GM19324 (cell line): ENCODE results near the gene NDUFA11.
"Not testable (repeated sequence)": the region's sequence is repeated elsewhere in the genome, so short reads cannot be mapped to it uniquely, and the experiment has no call there.

Experiments used
- ATAC-seq: cut with Tn5 transposase; IDR thresholded peaks from one replicate; pipeline ENCODE4 v1.9.1; 2021; ENCODE audit warnings: mild to moderate bottlenecking, moderate library complexity; ENCODE audit not compliant: unreplicated experiment, low FRiP score

NDUFA11 gene

GRCh38 chr19:5864725-5865486 lies 38.7 kb downstream of the NDUFA11 start:
- no peak for ATAC-seq

GRCh38 chr19:5864013-5864720 lies 39.4 kb downstream of the NDUFA11 start:
- ATAC-seq, result no peak

- ATAC-seq, result no peak
Measured at GRCh38 chr19:5863030-5863665, 40.4 kb downstream of the NDUFA11 start.

GRCh38 chr19:5857203-5858081 lies 46.1 kb downstream of the NDUFA11 start:
- ATAC-seq, result no peak

DNA sequence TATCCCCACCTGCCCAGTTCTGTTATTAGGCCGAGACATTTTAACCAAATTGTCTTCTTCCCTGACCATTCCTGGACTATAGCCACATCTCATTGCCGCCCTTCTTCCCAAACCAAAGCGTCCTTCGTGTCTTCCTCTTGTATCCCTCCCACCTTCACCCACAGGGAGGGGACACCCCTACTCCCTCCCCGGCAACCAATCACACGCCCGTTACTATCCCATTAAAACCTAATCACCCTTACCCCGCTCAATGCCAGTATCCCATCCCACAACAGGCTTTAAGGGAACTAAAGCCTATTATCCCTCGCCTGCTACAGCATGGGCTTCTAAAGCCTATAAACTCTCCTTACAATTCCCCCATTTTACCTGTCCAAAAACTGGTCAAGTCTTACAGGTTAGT lies 48.4 kb downstream of the NDUFA11 start:
- ATAC-seq, result not testable (repeated sequence)

GRCh38 chr19:5854121-5854520 lies 49.5 kb downstream of the NDUFA11 start:
- ATAC-seq, result not testable (repeated sequence)

DNA sequence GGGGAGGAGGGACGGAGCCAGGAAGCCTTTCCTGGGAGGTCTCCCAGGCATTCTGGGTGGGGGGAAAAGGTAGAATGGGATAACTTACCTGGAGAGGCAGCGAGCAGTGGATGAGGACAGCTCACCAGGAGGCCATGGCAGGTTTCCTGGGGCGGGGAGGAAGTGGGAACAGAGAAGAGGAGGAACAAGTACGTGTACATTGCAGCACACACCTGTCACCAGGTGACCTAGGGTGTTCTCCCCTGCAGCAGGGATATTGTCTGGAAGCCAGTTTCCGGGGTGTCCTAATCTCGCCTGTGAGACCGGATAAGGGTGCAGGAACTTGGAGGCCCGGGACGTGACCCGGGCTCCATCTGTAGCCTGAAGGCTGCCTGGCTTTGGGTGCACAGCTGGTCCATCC lies 52.3 kb downstream of the NDUFA11 start, which contains the start of gene FUT3:
Gene FUT3, minus strand, starts transcription at position 148 of the 400 bp plus-strand sequence.
- ATAC-seq, result no peak

- ATAC-seq, result no peak
Measured at GRCh38 chr19:5850743-5851293, 52.8 kb downstream of the NDUFA11 start.

GRCh38 chr19:5850189-5850588 lies 53.4 kb downstream of the NDUFA11 start:
- ATAC-seq, result no peak

DNA sequence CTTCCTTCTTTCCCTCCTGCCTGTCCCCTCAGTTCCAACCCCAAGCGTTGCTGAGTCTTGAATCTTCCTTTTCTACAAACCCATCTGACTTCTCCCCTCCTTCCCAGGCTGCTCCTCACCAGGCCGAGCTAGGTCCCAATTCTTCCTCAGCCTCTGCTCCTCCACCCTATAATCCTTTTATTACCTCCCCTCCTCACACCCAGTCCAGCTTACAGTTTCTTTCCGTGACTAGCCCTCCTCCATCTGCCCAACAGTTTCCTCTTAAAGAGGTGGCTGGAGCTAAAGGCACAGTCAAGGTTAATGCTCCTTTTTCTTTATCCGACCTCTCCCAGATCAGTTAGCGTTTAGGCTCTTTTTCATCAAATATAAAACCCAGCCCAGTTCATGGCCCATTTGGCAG lies 55.0 kb downstream of the NDUFA11 start:
- ATAC-seq, result not testable (repeated sequence)

DNA sequence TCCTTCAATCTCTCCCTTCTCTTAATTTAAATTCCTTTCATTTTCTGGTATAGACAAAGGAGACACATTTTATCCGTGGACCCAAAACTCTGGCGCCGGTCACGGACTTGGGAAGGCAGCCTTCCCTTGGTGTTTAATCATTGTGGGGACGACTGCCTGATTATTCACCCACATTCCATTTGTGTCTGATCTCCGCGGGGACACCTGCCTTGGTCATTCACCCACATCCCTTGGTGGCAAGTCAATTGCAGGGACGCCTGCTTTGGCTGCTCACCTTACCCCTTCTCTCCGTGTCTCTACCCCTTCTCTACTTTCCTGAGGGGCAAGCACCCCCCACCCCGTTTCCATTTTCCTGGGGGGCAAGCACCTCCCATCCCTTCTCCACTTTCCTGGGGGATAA lies 55.7 kb downstream of the NDUFA11 start:
- not testable (repeated sequence) for ATAC-seq
